Lung (tissue), 12 donors: ENCODE measurements around the gene UAP1L1. TPM values are rescaled to one million over a fixed set of nuclear protein-coding genes. Genes with fewer than 3 reads are reported as not detected.
"Not testable (repeated sequence)": the region's sequence is repeated elsewhere in the genome, so short reads cannot be mapped to it uniquely, and the experiment has no call there.

Experiments
- ATAC-seq: fragments of 200-7000 bp; cut with Tn5 transposase; one replicate; pipeline ENCODE4 v1.9.1; 2020; ENCODE audit warnings: moderate number of reproducible peaks; ENCODE audit not compliant: insufficient read depth, low FRiP score
- DNase-seq, 3 donors: peaks; one replicate each; pipeline ENCODE4 v3.0.0-alpha.2; 2013 to 2017
- H3K27ac ChIP-seq, 2 donors: one replicate each; pipeline ENCODE4 v1.5.1; 2013; ENCODE audit warnings: mild to moderate bottlenecking in 2 of 2, moderate library complexity in 2 of 2, control low read depth in 1 of 2, inconsistent platforms in 1 of 2, low read depth in 1 of 2, low read length in 1 of 2
- H3K27me3 ChIP-seq, 3 donors: one replicate each; pipeline ENCODE4 v1.5.1; 2013; ENCODE audit warnings: low read length in 2 of 3; ENCODE audit not compliant: control insufficient read depth in 3 of 3, insufficient read depth in 3 of 3
- H3K36me3 ChIP-seq, 4 donors: one replicate each; pipeline ENCODE4 v1.5.1; 2013; ENCODE audit warnings: low read length in 4 of 4, mild to moderate bottlenecking in 1 of 4, moderate library complexity in 1 of 4; ENCODE audit not compliant: control insufficient read depth in 4 of 4, insufficient read depth in 4 of 4
- H3K4me1 ChIP-seq, 5 donors: one replicate each; pipeline ENCODE4 v1.5.1; 2013; ENCODE audit warnings: low read length in 5 of 5, mild to moderate bottlenecking in 2 of 5, moderate library complexity in 1 of 5; ENCODE audit not compliant: control insufficient read depth in 5 of 5, insufficient read depth in 5 of 5
- H3K4me3 ChIP-seq: one replicate; pipeline ENCODE4 v1.5.1; 2013; ENCODE audit warnings: mild to moderate bottlenecking, control low read depth, moderate library complexity
- H3K9ac ChIP-seq, 2 donors: one replicate each; pipeline ENCODE4 v1.5.1; 2013; ENCODE audit warnings: low read length in 2 of 2, control low read depth in 1 of 2; ENCODE audit not compliant: insufficient read depth in 1 of 2
- H3K9me3 ChIP-seq, 4 donors: one replicate each; pipeline ENCODE4 v1.5.1; 2013; ENCODE audit warnings: low read length in 3 of 4, mild to moderate bottlenecking in 1 of 4, moderate library complexity in 1 of 4; ENCODE audit not compliant: control insufficient read depth in 4 of 4, insufficient read depth in 3 of 4
- CTCF ChIP-seq: IDR thresholded peaks from 2 replicates; pipeline ENCODE4 v1.5.1; 2012; ENCODE audit warnings: mild to moderate bottlenecking; ENCODE audit errors: control extremely low read depth, extremely low read depth
- WGBS, 2 donors: extraction: QIAGEN DNeasy Blood & Tissue Kit; methylation state at CpG; one replicate each; pipeline ENCODE4 v1.1.7; 2013; 5-methylcytosine and 5-hydroxymethylcytosine counted together
- polyA plus RNA-seq, 2 donors: library from polyadenylated mRNA; stranded (reverse); fragments of 200-250 nt; gene quantifications; one replicate each; pipeline ENCODE4 v1.2.1, GENCODE V29; 2013
- total RNA-seq, 2 donors: library from RNA; depleted of rRNA in 1 of 2; stranded (reverse); fragments of >200 nt in 1 of 2; gene quantifications; one replicate each; pipeline ENCODE4 v1.2.1, GENCODE V29; 2014 to 2021
- donor health status: control.
- donor health status: control.
- donor health status: Bipolar disorder and iron deficiency.
- donor health status: healthy.
- donor health status: DM: yes; HTN: yes; CAD: no.

Gene UAP1L1
- total and polyA plus RNA-seq, 4 donors, result 12.2 to 35.5 (median 17.1) TPM

- H3K9me3 ChIP-seq, result no peaks in the 10 kb centered on the region
- WGBS, 2 donors, result 72 to 73% methylated on average over 6 of the region's 6 CpGs
- H3K27ac ChIP-seq, result peak overlapping the region in 1 of 2 donors; percentile 46
- ATAC-seq (no peak), DNase-seq (no peak)
- no peak overlapping the region for H3K4me3 ChIP-seq
- H3K27me3 ChIP-seq, result peaks cover 0 to 11% (median 10%) of the 10 kb centered on the region in 3 donors
- peaks cover 0 to 20% (median 0%) of the 10 kb centered on the region in 4 donors for H3K36me3 ChIP-seq
- H3K9ac ChIP-seq, result no peak overlapping the region
- TF ChIP-seq CTCF, result no peak
- H3K4me1 ChIP-seq, result peaks cover 0 to 11% (median 0%) of the 10 kb centered on the region in 5 donors
Measured at GRCh38 chr9:137116027-137116507, 38.8 kb downstream of the UAP1L1 start.

GRCh38 chr9:137116728-137117127, 39.4 kb downstream of the UAP1L1 start:
- Histone ChIP-seq H3K4me1 (peaks cover 0 to 11% (median 0%) of the 10 kb centered on the region in 5 donors), H3K9me3 (no peaks in the 10 kb centered on the region), H3K27me3 (peaks cover 0 to 11% (median 10%) of the 10 kb centered on the region in 3 donors), H3K4me3 (no peak overlapping the region), H3K36me3 (peaks cover 0 to 16% (median 0%) of the 10 kb centered on the region in 4 donors), H3K9ac (no peak overlapping the region), H3K27ac (no peak overlapping the region)
- ATAC-seq (no peak), DNase-seq (no peak)
- WGBS, 2 donors, result 63 to 77% methylated on average over 17 of the region's 17 CpGs
- no peak for TF ChIP-seq CTCF

GRCh38 chr9:137117269-137117731, 40.0 kb downstream of the UAP1L1 start:
- no peak overlapping the region for H3K4me3 ChIP-seq
- no peak overlapping the region for H3K9ac ChIP-seq
- H3K9me3 ChIP-seq, result no peaks in the 10 kb centered on the region
- DNase-seq, result no peak
- H3K27me3 ChIP-seq, result peaks cover 0 to 11% (median 10%) of the 10 kb centered on the region in 3 donors
- no peak overlapping the region for H3K27ac ChIP-seq
- H3K36me3 ChIP-seq, result peaks cover 0 to 10% (median 0%) of the 10 kb centered on the region in 4 donors
- ATAC-seq, result no peak
- no peak for TF ChIP-seq CTCF
- peaks cover 0 to 11% (median 0%) of the 10 kb centered on the region in 5 donors for H3K4me1 ChIP-seq
- WGBS, 2 donors, result 87 to 88% methylated on average over 15 of the region's 15 CpGs

GRCh38 chr9:137118092-137118603, 40.8 kb downstream of the UAP1L1 start:
- not testable (repeated sequence) for DNase-seq, ATAC-seq, H3K9ac ChIP-seq, H3K4me3 ChIP-seq, H3K36me3 ChIP-seq, H3K27ac ChIP-seq, H3K9me3 ChIP-seq
- peaks cover 0 to 11% (median 0%) of the 10 kb centered on the region in 5 donors for H3K4me1 ChIP-seq
- WGBS, 2 donors, result 75 to 78% methylated on average over 11 to 12 of the region's 12 CpGs
- peaks cover 0 to 11% (median 10%) of the 10 kb centered on the region in 3 donors for H3K27me3 ChIP-seq

- H3K9ac ChIP-seq, ATAC-seq, H3K27ac ChIP-seq, DNase-seq, H3K4me1 ChIP-seq, H3K36me3 ChIP-seq, H3K9me3 ChIP-seq, H3K27me3 ChIP-seq, H3K4me3 ChIP-seq: not testable (repeated sequence)
- 74% methylated on average over 24 to 25 of the region's 25 CpGs for WGBS, 2 donors
Measured at GRCh38 chr9:137121927-137122795, 44.8 kb downstream of the UAP1L1 start.
